ENCODE data around the gene TUBB3.
"Not testable (repeated sequence)": the region's sequence is repeated elsewhere in the genome, so short reads cannot be mapped to it uniquely, and the experiment has no call there.

Gene TUBB3

DNA sequence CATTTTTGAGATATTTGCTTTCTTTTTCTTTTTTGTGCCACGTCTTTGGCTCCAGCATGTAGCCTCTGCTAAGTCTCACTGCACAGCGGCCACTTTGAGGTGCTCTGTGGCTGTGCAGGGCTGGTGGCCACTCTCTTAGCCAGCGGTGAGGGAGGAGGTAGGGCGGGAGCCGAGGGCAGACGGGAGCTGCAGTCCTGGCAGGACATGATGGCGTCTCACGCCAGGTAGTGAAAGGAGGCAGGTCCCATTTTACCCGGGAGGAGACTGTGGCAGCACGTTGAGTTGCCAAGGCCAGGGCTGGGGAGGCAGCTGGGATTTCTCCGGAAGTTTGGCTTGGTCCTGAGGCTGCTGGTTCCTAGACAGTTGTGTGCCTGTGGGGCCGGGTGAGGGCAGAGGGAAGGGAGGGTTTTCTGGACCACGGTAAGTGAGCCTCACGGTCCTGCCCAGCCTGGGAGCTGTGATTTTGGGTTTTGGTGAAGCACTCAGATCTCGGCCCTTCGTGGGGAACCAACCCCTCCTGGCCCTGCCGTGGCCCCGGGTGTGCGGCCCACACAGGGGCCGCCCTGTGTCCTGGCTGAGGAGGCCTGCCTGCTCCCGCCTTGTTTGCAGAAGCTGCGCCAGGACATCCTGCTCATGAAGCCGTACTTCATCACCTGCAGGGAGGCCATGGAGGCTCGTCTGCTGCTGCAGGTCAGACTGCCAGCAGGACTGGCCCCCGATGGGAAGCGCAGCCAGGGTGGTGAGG is 39.8 kb downstream of the TUBB3 start:
- CTCF ChIA-PET, result no interaction called here
- POLR2A ChIA-PET, result interaction anchor here (0.6 kb wide), 1 partner anchor 730 kb away, joined by 4 read pairs; no protein-coding TSS in a partner anchor
- DNase-seq (ENCODE audit: extremely low spot score), result no peak
- TF ChIP-seq, protein P1, sequence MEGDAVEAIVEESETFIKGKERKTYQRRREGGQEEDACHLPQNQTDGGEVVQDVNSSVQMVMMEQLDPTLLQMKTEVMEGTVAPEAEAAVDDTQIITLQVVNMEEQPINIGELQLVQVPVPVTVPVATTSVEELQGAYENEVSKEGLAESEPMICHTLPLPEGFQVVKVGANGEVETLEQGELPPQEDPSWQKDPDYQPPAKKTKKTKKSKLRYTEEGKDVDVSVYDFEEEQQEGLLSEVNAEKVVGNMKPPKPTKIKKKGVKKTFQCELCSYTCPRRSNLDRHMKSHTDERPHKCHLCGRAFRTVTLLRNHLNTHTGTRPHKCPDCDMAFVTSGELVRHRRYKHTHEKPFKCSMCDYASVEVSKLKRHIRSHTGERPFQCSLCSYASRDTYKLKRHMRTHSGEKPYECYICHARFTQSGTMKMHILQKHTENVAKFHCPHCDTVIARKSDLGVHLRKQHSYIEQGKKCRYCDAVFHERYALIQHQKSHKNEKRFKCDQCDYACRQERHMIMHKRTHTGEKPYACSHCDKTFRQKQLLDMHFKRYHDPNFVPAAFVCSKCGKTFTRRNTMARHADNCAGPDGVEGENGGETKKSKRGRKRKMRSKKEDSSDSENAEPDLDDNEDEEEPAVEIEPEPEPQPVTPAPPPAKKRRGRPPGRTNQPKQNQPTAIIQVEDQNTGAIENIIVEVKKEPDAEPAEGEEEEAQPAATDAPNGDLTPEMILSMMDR (IDR thresholded peaks at IDR 0.05; ENCODE audit: control extremely low read depth, extremely low read depth, low read depth, missing control alignments), result no peak

DNA sequence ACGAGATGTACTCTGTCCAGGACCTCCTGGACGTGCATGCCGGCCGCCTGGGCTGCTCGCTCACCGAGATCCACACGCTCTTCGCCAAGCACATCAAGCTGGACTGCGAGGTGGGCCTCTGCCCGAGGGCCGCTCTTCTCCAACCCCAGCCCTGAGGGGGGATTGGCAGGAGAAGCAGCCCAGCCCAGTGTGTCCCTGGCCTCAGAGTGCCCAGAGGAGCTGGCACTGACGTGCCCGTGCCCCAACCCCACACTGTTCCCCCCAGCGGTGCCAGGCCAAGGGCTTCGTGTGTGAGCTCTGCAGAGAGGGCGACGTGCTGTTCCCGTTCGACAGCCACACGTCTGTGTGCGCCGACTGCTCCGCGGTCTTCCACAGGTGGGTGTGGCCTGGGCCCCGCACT is 41.1 kb downstream of the TUBB3 start:
- DNase-seq (ENCODE audit: extremely low spot score), result no peak
- CTCF ChIA-PET, result no interaction called here
- POLR2A ChIA-PET, result no interaction called here
- TF ChIP-seq, protein P1 (IDR thresholded peaks at IDR 0.05; ENCODE audit: control extremely low read depth, extremely low read depth, low read depth, missing control alignments), result no peak

DNA sequence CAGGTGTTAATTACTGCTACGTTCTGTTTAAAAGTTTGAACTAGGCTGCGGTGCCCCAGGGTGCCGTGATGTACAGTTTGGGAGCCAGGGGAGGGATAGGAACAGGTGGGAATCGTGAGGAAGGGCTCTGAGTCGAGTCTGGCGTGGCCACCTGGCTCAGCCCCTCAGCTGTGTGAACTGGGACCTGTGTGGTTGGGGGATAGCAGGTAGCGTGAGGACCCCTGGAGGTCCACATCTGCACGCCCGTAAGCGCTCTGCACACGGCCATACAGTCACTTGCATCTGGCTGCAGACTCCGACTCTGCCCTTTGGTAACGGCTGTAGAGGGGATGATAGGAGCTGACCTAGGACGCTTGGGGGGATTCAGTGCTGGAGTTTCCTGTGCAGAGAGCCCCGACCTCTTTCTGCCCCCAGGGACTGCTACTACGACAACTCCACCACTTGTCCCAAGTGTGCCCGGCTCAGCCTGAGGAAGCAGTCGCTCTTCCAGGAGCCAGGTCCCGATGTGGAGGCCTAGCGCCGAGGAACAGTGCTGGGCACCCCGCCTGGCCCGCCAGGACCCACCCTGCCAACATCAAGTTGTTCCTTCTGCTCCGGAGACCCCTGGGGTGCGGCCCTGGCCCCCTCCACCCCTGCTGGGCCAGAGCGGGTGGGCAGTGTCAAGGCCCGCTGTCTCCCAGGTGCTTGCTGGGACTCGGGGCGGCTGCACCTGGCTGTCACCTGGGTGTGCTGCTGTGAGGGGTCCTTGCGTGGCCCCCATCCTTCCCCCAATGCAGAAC is 42.5 kb downstream of the TUBB3 start:
- TF ChIP-seq, protein P1 (IDR thresholded peaks at IDR 0.05; ENCODE audit: control extremely low read depth, extremely low read depth, low read depth, missing control alignments), result no peak
- CTCF ChIA-PET, result interaction anchor here (1.2 to 2.1 kb wide), 4 partner anchors 11 to 55 kb away, joined by 3 to 6 read pairs (median 4); no protein-coding TSS in a partner anchor
- POLR2A ChIA-PET, result no interaction called here
- DNase-seq (ENCODE audit: extremely low spot score), result no peak

DNA sequence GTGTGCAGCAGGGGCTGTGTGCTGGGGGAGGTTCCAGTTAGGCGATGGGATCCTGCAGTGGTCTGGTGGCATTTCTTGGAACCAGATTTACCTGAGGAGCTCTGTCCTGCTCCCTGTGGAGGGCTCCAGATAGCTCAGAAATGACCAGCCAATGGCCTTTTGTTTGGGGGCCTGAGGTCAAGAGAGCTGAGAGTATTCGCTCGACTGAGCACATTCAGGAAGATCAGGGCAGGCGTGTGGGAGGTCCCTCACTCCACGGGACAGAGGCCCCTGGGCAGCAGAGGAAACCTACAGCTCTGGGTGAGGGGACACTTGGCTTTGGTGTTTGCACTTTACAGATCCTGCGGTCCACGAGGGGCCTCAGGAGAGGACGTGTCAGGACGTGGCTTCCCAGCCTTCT is 43.6 kb downstream of the TUBB3 start:
- TF ChIP-seq, protein P1 (IDR thresholded peaks at IDR 0.05; ENCODE audit: control extremely low read depth, extremely low read depth, low read depth, missing control alignments), result no peak
- DNase-seq (ENCODE audit: extremely low spot score), result no peak
- POLR2A ChIA-PET, result no interaction called here
- CTCF ChIA-PET, result interaction anchor here (1.2 to 2.1 kb wide), 4 partner anchors 10 to 56 kb away, joined by 3 to 6 read pairs (median 4); no protein-coding TSS in a partner anchor

DNA sequence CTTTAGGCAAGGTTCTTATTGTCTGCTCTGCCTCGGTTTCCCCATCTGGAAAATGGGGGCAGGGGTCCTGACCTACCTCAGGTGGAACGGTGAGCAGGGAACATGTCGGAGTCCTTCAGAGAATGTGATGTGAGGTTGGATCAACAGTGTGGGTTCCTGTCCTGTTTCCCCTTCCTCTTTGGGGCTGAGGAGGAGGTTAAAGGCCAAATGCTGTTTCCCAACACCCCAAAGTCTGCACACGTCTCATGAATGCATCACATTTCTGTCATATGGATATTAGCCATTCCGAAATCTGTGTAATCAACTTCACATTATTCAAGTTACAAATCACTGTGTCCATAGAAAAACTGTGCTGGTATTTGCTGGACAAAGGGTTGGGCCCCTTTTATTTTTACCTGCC is 44.3 kb downstream of the TUBB3 start:
- CTCF ChIA-PET; DNase-seq (ENCODE audit: extremely low spot score); POLR2A ChIA-PET: not testable (repeated sequence)

DNA sequence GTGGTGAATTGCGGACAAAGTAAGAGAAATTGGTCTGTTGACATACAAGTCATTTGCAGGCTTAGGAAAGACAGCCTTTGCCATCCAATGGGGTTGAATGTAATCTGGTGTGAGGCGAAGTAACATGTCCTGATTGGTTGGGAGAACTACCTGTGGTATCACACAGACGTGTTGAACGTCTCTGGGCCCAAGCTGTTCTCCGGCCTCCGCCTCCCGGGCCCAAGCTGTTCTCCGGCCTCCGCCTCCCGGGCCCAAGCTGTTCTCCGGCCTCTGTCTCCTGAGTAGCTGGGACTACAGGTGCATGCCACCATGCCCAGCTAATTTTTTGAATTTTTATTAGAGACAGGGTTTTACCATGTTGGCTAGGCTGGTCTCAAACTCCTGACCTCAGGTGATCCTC is 44.9 kb downstream of the TUBB3 start:
- CTCF ChIA-PET; DNase-seq (ENCODE audit: extremely low spot score): not testable (repeated sequence)
- POLR2A ChIA-PET, result interaction anchor here (0.5 kb wide), 1 partner anchor 726 kb away, joined by 3 read pairs; no protein-coding TSS in a partner anchor

DNA sequence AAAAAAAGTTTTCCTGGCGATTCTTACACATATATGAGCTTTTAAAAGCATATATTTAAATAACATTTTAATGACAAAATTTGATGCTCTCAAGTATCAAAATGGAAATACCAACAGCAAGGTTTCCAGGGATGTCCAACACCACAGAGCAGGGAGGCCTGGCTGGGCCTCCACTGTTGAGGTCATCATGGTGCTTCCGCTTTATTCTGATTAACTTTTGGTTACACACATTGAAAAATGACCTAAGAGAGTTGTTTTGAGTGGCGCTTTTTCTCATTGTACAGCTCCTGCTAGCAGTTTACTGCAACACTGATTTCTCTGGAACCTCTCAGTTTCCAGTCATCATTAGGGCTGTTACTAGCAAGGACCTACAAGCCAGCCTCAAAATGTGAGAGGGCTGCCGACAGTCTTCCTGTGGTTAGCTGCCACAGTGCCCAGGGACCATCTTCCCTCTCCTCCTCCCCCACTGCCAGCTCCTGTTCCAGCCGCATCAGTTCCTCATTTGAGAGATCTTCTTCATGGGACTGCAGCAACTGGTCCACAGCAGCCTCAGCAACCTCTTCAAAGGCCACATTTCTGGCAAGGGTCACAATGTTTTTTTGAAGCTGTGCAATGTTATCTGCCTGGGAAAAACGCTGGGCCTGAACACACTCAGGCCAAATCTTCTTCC is 46.7 kb downstream of the TUBB3 start:
- DNase-seq (ENCODE audit: extremely low spot score), result no peak
- TF ChIP-seq, protein P1 (IDR thresholded peaks at IDR 0.05; ENCODE audit: control extremely low read depth, extremely low read depth, low read depth, missing control alignments), result no peak
- ChIA-PET POLR2A (no interaction called here), CTCF (interaction anchor here (1.4 to 1.6 kb wide), 2 partner anchors 16 to 20 kb away, joined by 4 to 6 read pairs; no protein-coding TSS in a partner anchor)
